ENCODE results near the gene SRMS. TPM values are rescaled to one million over a fixed set of nuclear protein-coding genes. Genes with fewer than 3 reads are reported as not detected.

SRMS gene
- total RNA-seq, 1 donor from 2014 or later = not detected

DNA sequence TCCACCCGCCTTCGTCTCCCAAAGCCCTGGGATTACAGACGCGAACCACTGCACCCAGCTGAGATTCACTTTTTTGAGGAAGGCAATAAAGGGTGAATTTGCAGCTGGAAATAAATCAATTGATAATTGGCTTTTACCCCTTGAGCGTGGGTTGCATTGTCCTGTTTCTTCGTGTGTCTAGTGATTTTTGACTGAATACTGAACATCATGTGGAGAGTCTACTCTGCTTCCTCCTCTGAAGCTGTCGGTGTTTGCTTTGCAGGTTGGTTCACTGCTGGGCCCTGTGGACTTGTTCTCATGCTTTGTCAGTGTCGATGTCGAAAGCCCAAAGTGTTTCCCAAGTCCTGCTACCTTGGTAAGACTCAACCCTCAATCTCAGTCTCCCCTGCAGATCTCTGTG, 42.9 kb downstream of the SRMS start:
- no peak for DNase-seq (ENCODE audit: extremely low spot score, unreplicated experiment)
- no peaks in the 10 kb centered on the region for H3K4me1 Mint-ChIP-seq (ENCODE audit: unreplicated experiment)
- H3K27ac Mint-ChIP-seq = no peak overlapping the region
- no peak overlapping the region for H3K4me3 Mint-ChIP-seq
- H3K27me3 Mint-ChIP-seq = peaks cover 39% of the 10 kb centered on the region
- H3K9me3 Mint-ChIP-seq = peaks cover 5% of the 10 kb centered on the region
- H3K36me3 Mint-ChIP-seq = no peaks in the 10 kb centered on the region
- TF ChIP-seq CTCF (conservative IDR thresholded peaks at IDR 0.05) = no peak

DNA sequence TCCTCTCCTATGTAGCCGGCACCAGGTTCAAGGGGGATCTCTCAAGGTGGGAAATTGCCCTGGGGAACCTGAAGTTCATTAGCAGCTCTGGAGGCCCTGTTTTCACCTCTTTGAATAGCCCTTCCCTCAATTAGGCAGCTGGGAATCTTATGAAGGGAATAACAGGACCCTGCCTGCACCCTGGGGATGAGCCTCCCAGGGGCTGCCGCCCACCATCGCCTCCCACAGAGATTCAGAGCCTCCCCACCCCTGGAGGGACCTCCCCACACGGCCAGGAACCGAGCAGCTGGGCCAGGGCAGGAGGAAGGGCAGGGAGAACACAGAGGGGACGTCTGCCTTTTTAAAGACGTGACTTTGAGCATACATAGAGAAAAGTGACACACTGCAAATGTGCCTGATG, 44.0 kb downstream of the SRMS start:
- no peaks in the 10 kb centered on the region for H3K36me3 Mint-ChIP-seq
- H3K4me1 Mint-ChIP-seq (ENCODE audit: unreplicated experiment) = no peaks in the 10 kb centered on the region
- H3K27ac Mint-ChIP-seq = no peak overlapping the region
- peaks cover 5% of the 10 kb centered on the region for H3K9me3 Mint-ChIP-seq
- no peak for DNase-seq (ENCODE audit: extremely low spot score, unreplicated experiment)
- TF ChIP-seq CTCF (conservative IDR thresholded peaks at IDR 0.05) = no peak
- H3K27me3 Mint-ChIP-seq = peaks cover 33% of the 10 kb centered on the region
- H3K4me3 Mint-ChIP-seq = no peak overlapping the region

DNA sequence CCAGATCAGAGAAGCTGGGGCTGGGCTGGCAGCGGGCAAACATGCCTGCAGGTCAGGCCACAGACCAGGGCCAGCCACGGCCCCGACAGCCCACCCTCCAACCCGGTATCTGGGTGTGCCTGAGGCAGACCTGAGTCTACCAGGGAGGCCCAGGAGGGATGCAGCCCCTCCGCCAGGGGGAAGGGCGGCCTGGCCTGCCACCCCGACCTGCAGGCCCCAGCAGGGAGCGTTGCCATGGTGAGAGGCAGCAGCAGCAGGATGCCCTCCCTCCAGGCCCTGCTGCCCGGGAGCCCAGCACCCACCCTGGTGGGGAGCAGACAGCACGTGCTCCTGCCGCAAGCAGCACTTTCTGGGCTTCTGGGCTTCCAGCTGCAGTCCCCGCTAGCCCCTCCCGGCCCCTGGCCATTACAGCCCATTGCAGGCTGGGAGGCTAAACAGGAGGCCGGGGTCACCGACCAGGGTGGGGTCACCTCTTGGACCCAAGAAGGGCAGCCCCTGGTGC, 44.8 kb downstream of the SRMS start:
- H3K4me3 Mint-ChIP-seq = no peak overlapping the region
- H3K9me3 Mint-ChIP-seq = peaks cover 5% of the 10 kb centered on the region
- no peaks in the 10 kb centered on the region for H3K36me3 Mint-ChIP-seq
- no peak overlapping the region for H3K27ac Mint-ChIP-seq
- no peaks in the 10 kb centered on the region for H3K4me1 Mint-ChIP-seq (ENCODE audit: unreplicated experiment)
- no peak for TF ChIP-seq CTCF (conservative IDR thresholded peaks at IDR 0.05)
- H3K27me3 Mint-ChIP-seq = peaks cover 27% of the 10 kb centered on the region
- DNase-seq (ENCODE audit: extremely low spot score, unreplicated experiment) = no peak

GRCh38 chr20:63501818-63502670, 45.5 kb downstream of the SRMS start:
- no peak for DNase-seq (ENCODE audit: extremely low spot score, unreplicated experiment)
- TF ChIP-seq CTCF (conservative IDR thresholded peaks at IDR 0.05) = no peak
- no peaks in the 10 kb centered on the region for H3K36me3 Mint-ChIP-seq
- peaks cover 32% of the 10 kb centered on the region for H3K27me3 Mint-ChIP-seq
- H3K4me3 Mint-ChIP-seq = no peak overlapping the region
- no peak overlapping the region for H3K27ac Mint-ChIP-seq
- peaks cover 5% of the 10 kb centered on the region for H3K9me3 Mint-ChIP-seq
- H3K4me1 Mint-ChIP-seq (ENCODE audit: unreplicated experiment) = no peaks in the 10 kb centered on the region

DNA sequence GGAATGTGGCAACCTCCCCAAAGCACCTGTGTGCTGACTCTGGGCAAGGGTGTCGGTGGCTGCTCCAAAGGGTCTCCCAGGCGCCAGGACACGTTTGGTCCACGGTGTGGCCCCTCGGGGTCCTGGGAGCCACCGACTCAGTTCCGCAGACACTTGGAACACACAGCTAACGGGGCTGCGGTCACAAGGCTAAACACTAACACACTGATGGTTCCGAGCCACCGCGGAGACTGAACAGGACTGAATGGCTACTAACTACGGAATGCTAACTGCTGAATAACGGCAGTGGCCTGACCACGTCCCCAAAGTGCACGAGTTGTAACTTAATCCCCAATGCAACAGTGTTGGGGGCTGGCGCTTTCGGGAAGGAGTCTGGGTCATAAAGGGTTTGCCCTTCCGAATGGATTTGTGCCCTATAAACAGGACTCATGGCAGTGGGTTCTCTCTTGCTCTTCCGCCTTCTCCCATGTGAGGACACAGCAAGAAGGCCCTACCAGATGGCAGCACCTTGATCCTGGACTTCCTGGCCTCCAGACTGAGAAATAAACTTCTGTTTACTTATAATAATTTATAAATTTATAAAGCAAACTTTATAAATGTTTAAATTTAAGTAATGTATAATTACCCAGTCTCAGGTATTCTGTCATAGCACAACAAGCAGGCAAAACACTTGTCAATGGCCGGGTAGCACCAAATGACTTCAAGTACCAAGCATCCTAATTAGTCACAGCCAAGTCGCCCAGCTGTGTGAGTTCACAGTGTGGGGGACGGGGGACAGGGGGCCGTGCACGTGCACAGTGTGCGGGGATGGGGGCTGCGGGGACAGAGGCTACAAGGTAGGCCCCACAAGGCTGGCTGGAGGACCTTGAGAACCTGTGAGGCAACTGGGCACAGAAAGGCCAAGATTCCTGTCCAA, 46.4 kb downstream of the SRMS start:
- TF ChIP-seq CTCF (conservative IDR thresholded peaks at IDR 0.05) = no peak
- Mint-ChIP-seq H3K4me3 (peak overlapping the region; percentile 67), H3K27ac (no peak overlapping the region), H3K4me1 (ENCODE audit: unreplicated experiment) (no peaks in the 10 kb centered on the region), H3K36me3 (no peaks in the 10 kb centered on the region), H3K9me3 (peaks cover 5% of the 10 kb centered on the region), H3K27me3 (peaks cover 35% of the 10 kb centered on the region)
- no peak for DNase-seq (ENCODE audit: extremely low spot score, unreplicated experiment)

All from type B pancreatic cell (in vitro differentiated cells).